Small intestine (tissue), 7 donors: ENCODE data around the gene DOLPP1. TPM values are rescaled to one million over a fixed set of nuclear protein-coding genes. Genes with fewer than 3 reads are reported as not detected.

Experiments
- DNase-seq, 2 donors: peaks; one replicate each; pipeline versions ENCODE4 v3.0.0 to v3.0.0-alpha.2; 2013
- FAIRE-seq: peaks from 2 replicates; lab custom pipeline; 2012; peaks lifted over from hg19 to GRCh38; lab: Jason Lieb, UNC
- H3K27ac ChIP-seq, 3 donors: one replicate each; pipeline ENCODE4 v1.5.1; 2013; ENCODE audit warnings: low read length in 2 of 3, mild to moderate bottlenecking in 2 of 3, control low read depth in 1 of 3, inconsistent platforms in 1 of 3, low read depth in 1 of 3, moderate library complexity in 1 of 3
- H3K27me3 ChIP-seq, 3 donors: one replicate each; pipeline ENCODE4 v1.6.1; 2013; ENCODE audit warnings: low read length in 3 of 3, inconsistent platforms in 1 of 3; ENCODE audit not compliant: control insufficient read depth in 3 of 3, insufficient read depth in 3 of 3
- H3K36me3 ChIP-seq, 3 donors: one replicate each; pipeline ENCODE4 v1.6.1; 2013; ENCODE audit warnings: low read length in 3 of 3, inconsistent platforms in 1 of 3, low read depth in 1 of 3, mild to moderate bottlenecking in 1 of 3, moderate library complexity in 1 of 3; ENCODE audit not compliant: control insufficient read depth in 3 of 3, insufficient read depth in 2 of 3
- H3K4me1 ChIP-seq, 3 donors: one replicate each; pipeline ENCODE4 v1.6.1; 2013; ENCODE audit warnings: low read length in 2 of 3, inconsistent platforms in 1 of 3, low read depth in 1 of 3, mild to moderate bottlenecking in 1 of 3, moderate library complexity in 1 of 3; ENCODE audit not compliant: control insufficient read depth in 3 of 3, insufficient read depth in 2 of 3
- H3K4me3 ChIP-seq, 3 donors: one replicate each; pipeline ENCODE4 v1.5.1; 2013; ENCODE audit warnings: low read length in 3 of 3, control low read depth in 1 of 3, inconsistent platforms in 1 of 3, low read depth in 1 of 3, mild to moderate bottlenecking in 1 of 3, moderate library complexity in 1 of 3
- H3K9me3 ChIP-seq, 2 donors: one replicate each; pipeline ENCODE4 v1.6.1; 2013; ENCODE audit warnings: low read depth in 1 of 2, low read length in 1 of 2; ENCODE audit not compliant: control insufficient read depth in 2 of 2, insufficient read depth in 1 of 2
- WGBS, 3 donors: extraction: QIAGEN DNeasy Blood & Tissue Kit; methylation state at CpG; one replicate each; pipeline ENCODE4 v1.1.7; 2013; 5-methylcytosine and 5-hydroxymethylcytosine counted together
- polyA plus RNA-seq, 4 donors: library from polyadenylated mRNA; stranded (reverse) in 3 of 4; unstranded in 1 of 4; fragments of 200-250 nt in 3 of 4; fragments of 120-200 nt in 1 of 4; gene quantifications; one replicate each; pipeline versions ENCODE4 v1.2.1 to v1.2.3, GENCODE V29; 2013
- donor health status: healthy with polysubstance abuse.
- donor health status: control.
- donor health status: control.
- donor health status: Bipolar disorder and iron deficiency.
- donor health status: healthy.

Gene DOLPP1
- polyA plus RNA-seq, 4 donors: 27.4 to 34.9 (median 28.5) TPM

DNA sequence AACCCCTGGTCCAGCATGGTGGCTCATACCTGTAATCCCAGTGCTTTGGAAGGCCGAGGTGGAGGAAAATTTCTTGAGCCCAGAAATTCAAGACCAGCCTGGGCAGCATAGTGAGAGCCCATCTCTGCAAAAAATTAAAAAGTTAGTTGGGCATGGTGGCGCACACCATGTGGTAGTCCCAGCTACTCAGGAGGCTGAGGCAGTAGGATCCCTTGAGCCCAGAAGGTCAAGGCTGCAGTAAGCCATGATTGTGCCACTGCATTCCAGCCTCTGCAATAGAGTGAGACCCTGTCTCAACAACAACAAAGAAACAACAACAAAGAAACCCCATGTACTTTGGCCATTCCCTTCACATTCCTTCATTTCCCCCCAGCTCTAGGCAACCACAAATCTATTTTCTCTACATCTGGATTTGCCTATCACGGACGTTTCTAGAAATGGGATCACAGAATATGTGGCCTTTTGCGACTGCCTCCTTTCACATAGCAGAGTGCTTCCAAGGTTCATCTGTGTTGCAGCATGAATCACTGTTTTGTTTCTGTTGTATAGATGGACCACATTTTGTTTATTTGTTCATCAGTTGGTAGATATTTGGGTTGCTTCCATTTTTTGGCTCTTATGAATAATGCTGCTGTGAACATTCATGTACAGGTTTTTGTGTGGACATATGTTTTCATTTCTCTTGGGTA is 26.6 kb upstream of the DOLPP1 start:
- no peak for FAIRE-seq
- Histone ChIP-seq H3K4me1 (peaks cover 0 to 2% (median 0%) of the 10 kb centered on the region in 3 donors), H3K36me3 (peaks cover under 1 to 65% (median 13%) of the 10 kb centered on the region in 3 donors), H3K27ac (no peak overlapping the region), H3K27me3 (no peaks in the 10 kb centered on the region), H3K9me3 (no peaks in the 10 kb centered on the region), H3K4me3 (no peak overlapping the region)
- DNase-seq: no peak
- WGBS, 3 donors: 87 to 90% (median 89%) methylated on average over 5 of the region's 5 CpGs

DNA sequence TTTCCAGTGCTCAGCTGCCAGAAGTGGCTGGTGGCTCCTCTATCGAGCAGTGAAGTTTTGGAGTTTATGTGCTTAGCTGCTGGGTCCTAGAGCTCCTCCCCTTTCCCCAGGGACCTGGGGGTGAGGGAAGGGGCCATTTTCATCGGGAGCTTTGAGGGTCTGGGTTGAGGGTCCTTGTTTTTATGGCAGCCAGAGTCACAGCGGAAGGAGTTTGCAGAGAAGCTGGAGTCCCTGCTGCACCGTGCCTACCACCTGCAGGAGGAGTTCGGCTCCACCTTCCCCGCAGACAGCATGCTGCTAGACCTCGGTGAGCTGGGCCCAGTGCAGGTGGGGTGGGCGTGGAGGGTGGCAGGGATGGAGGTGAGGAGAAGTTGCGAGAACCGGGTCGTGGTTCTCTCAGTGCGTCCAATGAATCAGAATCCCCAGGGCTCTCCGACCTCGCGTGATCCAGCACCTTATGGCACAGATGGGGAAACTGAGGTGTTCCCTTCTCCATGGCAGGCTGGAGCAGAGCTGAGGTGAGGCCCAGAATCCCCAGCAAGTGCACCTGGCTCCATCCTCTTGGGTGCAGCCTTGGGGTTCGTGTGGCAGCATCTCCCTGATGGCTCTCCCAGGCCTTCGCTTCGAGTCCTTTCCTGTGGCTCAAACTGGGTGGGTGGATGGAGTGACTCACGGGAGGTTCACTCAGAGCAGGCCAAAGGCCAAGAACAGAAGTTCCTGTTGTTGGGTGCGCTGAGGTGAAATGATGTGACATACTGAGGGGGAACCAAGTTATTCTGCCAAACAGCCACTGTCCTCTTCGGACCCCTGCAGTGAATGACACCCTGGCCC is 21.7 kb upstream of the DOLPP1 start:
- WGBS, 3 donors: 83 to 87% (median 86%) methylated on average over 21 of the region's 21 CpGs
- no peak for FAIRE-seq
- peaks cover 7 to 70% (median 12%) of the 10 kb centered on the region in 3 donors for H3K36me3 ChIP-seq
- H3K9me3 ChIP-seq: no peaks in the 10 kb centered on the region
- no peak overlapping the region for H3K27ac ChIP-seq
- H3K4me1 ChIP-seq: no peaks in the 10 kb centered on the region
- H3K4me3 ChIP-seq: no peak overlapping the region
- DNase-seq: peak in 1 of 2 donors; percentile 49
- H3K27me3 ChIP-seq: no peaks in the 10 kb centered on the region

DNA sequence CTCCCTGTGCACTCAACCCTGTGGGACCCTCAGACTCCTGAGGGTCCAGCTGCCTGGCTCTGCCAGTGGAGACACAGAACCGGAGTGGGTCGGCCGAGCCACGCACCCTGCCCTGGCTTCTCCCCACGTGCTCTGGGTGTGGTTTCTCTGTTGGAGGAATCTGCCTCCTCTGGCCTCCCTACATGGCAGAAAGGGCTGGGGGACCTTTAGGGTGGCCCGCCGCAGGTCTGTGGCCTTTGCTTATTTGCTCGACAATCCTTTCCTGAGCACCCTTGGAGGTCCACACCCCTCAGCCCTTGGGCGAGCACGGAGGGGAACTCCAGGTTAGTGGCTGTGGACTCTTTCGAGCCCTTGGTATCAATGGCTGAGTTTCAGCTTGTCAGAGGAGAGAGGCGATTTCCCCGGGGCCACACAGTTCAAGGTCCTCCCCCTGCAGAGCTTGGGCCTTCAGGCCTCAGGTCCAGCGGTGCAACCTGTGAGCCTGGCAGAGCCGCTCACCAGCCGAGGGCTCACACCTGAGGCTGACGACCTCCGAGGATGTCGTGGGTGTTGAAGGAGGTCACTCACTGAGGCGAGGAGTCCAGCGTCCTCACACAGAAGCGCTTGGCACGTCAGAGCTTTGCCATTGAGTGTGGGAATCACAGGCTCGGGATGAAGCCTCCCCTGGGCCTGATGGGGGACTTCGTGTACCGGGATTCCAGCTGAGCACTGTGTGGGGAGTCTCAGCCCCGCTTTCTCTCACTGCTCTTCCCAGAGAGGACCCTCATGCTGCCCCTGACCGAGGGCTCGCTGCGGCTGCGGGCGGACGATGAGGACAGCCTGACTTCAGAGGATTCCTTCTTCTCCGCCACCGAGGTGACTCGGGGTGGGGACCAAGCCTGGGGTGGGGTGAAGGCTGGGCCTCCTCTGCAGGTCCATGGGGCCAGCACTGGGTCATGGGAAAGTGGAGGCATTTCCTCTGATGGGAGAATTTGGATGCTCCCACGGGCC is 20.8 kb upstream of the DOLPP1 start:
- FAIRE-seq: no peak
- DNase-seq: no peak
- Histone ChIP-seq H3K9me3 (no peaks in the 10 kb centered on the region), H3K4me1 (no peaks in the 10 kb centered on the region), H3K36me3 (peaks cover 7 to 76% (median 17%) of the 10 kb centered on the region in 3 donors), H3K27ac (no peak overlapping the region), H3K4me3 (no peak overlapping the region), H3K27me3 (no peaks in the 10 kb centered on the region)
- 93 to 96% (median 95%) methylated on average over 36 to 37 of the region's 37 CpGs for WGBS, 3 donors

DNA sequence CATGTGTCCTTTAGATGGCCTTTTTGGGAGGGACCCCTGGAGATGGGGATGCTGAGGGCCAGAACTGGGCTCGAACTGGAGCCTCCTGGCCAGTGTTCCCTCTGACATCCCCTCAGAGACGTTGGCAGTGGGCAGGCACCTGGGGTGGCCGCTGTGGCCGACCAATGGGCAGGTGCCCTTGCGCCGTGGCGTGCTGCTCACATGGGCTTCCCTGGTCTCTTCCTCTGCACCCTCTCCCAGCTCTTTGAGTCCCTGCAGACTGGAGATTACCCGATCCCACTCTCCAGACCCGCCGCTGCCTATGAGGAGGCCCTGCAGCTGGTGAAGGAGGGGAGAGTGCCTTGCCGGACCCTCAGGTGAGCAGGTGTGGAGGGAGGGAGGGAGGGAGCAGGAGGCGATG is 19.9 kb upstream of the DOLPP1 start:
- no peak for FAIRE-seq
- Histone ChIP-seq H3K27ac (no peak overlapping the region), H3K9me3 (no peaks in the 10 kb centered on the region), H3K4me3 (no peak overlapping the region), H3K4me1 (no peaks in the 10 kb centered on the region), H3K36me3 (peaks cover 12 to 82% (median 18%) of the 10 kb centered on the region in 3 donors), H3K27me3 (no peaks in the 10 kb centered on the region)
- DNase-seq: no peak
- WGBS, 3 donors: 96 to 97% (median 97%) methylated on average over 10 to 12 of the region's 12 CpGs

DNA sequence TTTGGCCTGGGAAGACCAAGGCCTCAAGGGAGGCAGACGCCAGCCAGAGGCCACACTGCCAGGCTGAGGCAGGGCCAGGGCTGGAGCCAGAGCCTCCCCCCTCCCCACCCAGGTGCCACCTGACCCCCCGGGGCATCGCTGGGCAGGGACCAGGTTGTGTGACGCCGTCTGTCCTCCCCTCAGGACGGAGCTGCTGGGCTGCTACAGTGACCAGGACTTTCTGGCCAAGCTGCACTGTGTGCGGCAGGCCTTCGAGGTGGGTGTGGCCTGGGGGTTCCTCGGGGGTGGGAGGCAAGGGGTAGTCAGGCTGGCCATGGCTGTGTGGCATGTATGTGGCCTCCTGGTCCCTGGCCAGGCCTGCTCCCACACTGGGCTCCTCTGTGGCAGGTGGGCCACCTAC is 17.9 kb upstream of the DOLPP1 start:
- Histone ChIP-seq H3K36me3 (peaks cover 12 to 81% (median 25%) of the 10 kb centered on the region in 3 donors), H3K4me3 (no peak overlapping the region), H3K9me3 (no peaks in the 10 kb centered on the region), H3K27me3 (no peaks in the 10 kb centered on the region), H3K4me1 (no peaks in the 10 kb centered on the region), H3K27ac (no peak overlapping the region)
- DNase-seq (no peak), FAIRE-seq (no peak)
- 87 to 93% (median 92%) methylated on average over 9 of the region's 9 CpGs for WGBS, 3 donors

DNA sequence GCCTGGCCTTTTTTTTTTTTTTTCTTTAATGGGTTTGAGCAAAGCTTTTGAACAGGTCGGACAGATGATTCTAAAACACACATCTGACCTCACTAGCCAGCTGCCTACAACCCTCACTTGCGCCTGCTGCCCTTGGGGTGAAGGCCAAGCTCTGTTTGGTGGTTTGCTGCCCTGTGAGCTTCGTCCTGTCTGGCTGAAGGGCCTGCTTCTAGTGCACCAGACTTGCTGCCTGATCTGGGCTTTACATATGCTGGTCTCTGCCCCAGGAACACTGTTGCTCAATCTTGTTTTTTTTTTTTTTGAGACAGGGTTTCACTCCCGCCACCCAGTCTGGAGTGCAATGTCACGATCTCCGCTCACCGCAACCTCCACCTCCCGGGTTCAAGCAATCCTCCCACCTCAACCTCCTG is 16.4 kb upstream of the DOLPP1 start:
- WGBS, 3 donors: 94 to 98% (median 96%) methylated on average over 8 of the region's 8 CpGs
- no peak overlapping the region for H3K27ac ChIP-seq
- FAIRE-seq: no peak
- no peak overlapping the region for H3K4me3 ChIP-seq
- no peaks in the 10 kb centered on the region for H3K27me3 ChIP-seq
- H3K36me3 ChIP-seq: peaks cover 12 to 85% (median 25%) of the 10 kb centered on the region in 3 donors
- DNase-seq: no peak
- peaks cover 3 to 13% (median 9%) of the 10 kb centered on the region in 3 donors for H3K4me1 ChIP-seq
- no peaks in the 10 kb centered on the region for H3K9me3 ChIP-seq

DNA sequence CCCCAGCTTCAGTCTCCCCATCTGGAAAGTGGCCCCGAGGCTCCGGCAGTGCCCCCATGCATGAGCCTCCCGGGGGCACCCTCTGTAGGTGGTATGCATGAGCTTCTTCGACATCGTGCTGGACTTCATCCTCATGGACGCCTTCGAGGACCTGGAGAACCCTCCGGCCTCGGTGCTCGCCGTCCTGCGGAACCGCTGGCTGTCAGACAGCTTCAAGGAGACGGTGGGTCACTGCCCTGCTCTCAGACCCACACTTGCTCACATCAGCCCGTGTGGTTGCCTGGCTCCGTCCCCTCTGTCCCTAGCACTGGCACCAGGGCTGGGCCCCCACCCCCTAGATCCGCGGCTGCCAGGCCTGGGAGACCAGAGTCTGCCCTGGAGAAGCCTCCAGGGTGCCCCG is 12.8 kb upstream of the DOLPP1 start:
- DNase-seq: no peak
- no peak overlapping the region for H3K4me3 ChIP-seq
- H3K27ac ChIP-seq: peak overlapping the region in 1 of 3 donors; percentile 92
- H3K9me3 ChIP-seq: no peaks in the 10 kb centered on the region
- peaks cover 11 to 29% (median 18%) of the 10 kb centered on the region in 3 donors for H3K4me1 ChIP-seq
- WGBS, 3 donors: 93 to 95% (median 95%) methylated on average over 19 of the region's 19 CpGs
- FAIRE-seq: no peak
- no peaks in the 10 kb centered on the region for H3K27me3 ChIP-seq
- H3K36me3 ChIP-seq: peaks cover 10 to 80% (median 19%) of the 10 kb centered on the region in 3 donors
